ENCODE results near the gene ANK3.

Gene ANK3

GRCh38 chr10:60114765-60115586 lies 274.7 kb downstream of the ANK3 start:
- no CpG with 5 or more reads among the region's 6 CpGs for WGBS (ENCODE audit: extremely low coverage, insufficient coverage, insufficient read length)
- H2AK5ac ChIP-seq (ENCODE audit: low read length): no peak overlapping the region
- no peak overlapping the region for H3K4ac ChIP-seq (ENCODE audit: low read depth, low read length)
- no peaks in the 10 kb centered on the region for H3K79me1 ChIP-seq (ENCODE audit: low read length)
- no peak overlapping the region for H4K12ac ChIP-seq (ENCODE audit: low read depth, low read length)
- H4K91ac ChIP-seq (ENCODE audit: low read depth, low read length): no peak overlapping the region
- no peak overlapping the region for H2BK120ac ChIP-seq (ENCODE audit: insufficient read depth, low read length, poor library complexity)
- peaks cover 0 to 2% of the 10 kb centered on the region in 2 experiments for H3K4me1 ChIP-seq (ENCODE audit: control insufficient read depth in 1 of 2, insufficient read depth in 2 of 2, low read length in 2 of 2)
- H3K14ac ChIP-seq (ENCODE audit: low read length): no peak overlapping the region
- H3K23ac ChIP-seq (ENCODE audit: low read length): no peak overlapping the region
- H3K9me3 ChIP-seq (ENCODE audit: insufficient read depth, low read depth, low read length): no peaks in the 10 kb centered on the region
- peak; percentile 45 to 81 for DNase-seq
- H2AFZ ChIP-seq (ENCODE audit: insufficient read depth, low read length, poor library complexity): no peak overlapping the region
- H2BK5ac ChIP-seq (ENCODE audit: low read depth, low read length, poor library complexity): no peak overlapping the region
- no peak overlapping the region for H3K9ac ChIP-seq (ENCODE audit: low read length)
- H3K18ac ChIP-seq (ENCODE audit: low read length): no peak overlapping the region
- H3K4me3 ChIP-seq (ENCODE audit: low read depth, low read length): no peak overlapping the region
- H3K27me3 ChIP-seq (ENCODE audit: insufficient read depth, low read length): no peaks in the 10 kb centered on the region
- no peaks in the 10 kb centered on the region for H3K79me2 ChIP-seq (ENCODE audit: control insufficient read depth, insufficient read depth, low read length, poor library complexity)
- H3K36me3 ChIP-seq (ENCODE audit: control insufficient read depth in 1 of 2, insufficient read depth in 2 of 2, low read length in 2 of 2): peaks cover 0 to 2% of the 10 kb centered on the region in 2 experiments
- H3K27ac ChIP-seq (ENCODE audit: low read depth, low read length): no peak overlapping the region
- H2BK12ac ChIP-seq (ENCODE audit: low read length): no peak overlapping the region
- H3K4me2 ChIP-seq (ENCODE audit: low read length): no peak overlapping the region
- peak overlapping the region; percentile 5 for H4K8ac ChIP-seq (ENCODE audit: low read depth, low read length)

- H3K27me3 ChIP-seq (ENCODE audit: insufficient read depth, low read length): no peaks in the 10 kb centered on the region
- no peak overlapping the region for H4K8ac ChIP-seq (ENCODE audit: low read depth, low read length)
- H2AFZ ChIP-seq (ENCODE audit: insufficient read depth, low read length, poor library complexity): no peak overlapping the region
- peaks cover 0 to 2% of the 10 kb centered on the region in 2 experiments for H3K4me1 ChIP-seq (ENCODE audit: control insufficient read depth in 1 of 2, insufficient read depth in 2 of 2, low read length in 2 of 2)
- H3K79me1 ChIP-seq (ENCODE audit: low read length): no peaks in the 10 kb centered on the region
- no peak overlapping the region for H3K18ac ChIP-seq (ENCODE audit: low read length)
- H2BK120ac ChIP-seq (ENCODE audit: insufficient read depth, low read length, poor library complexity): no peak overlapping the region
- no peak overlapping the region for H3K14ac ChIP-seq (ENCODE audit: low read length)
- no peak overlapping the region for H2BK5ac ChIP-seq (ENCODE audit: low read depth, low read length, poor library complexity)
- WGBS (ENCODE audit: extremely low coverage, insufficient coverage, insufficient read length): no CpG with 5 or more reads among the region's 6 CpGs
- no peak overlapping the region for H3K27ac ChIP-seq (ENCODE audit: low read depth, low read length)
- H3K4me2 ChIP-seq (ENCODE audit: low read length): no peak overlapping the region
- no peak overlapping the region for H2AK5ac ChIP-seq (ENCODE audit: low read length)
- H3K9ac ChIP-seq (ENCODE audit: low read length): no peak overlapping the region
- no peak overlapping the region for H4K91ac ChIP-seq (ENCODE audit: low read depth, low read length)
- DNase-seq: no peak
- H3K4ac ChIP-seq (ENCODE audit: low read depth, low read length): no peak overlapping the region
- no peaks in the 10 kb centered on the region for H3K9me3 ChIP-seq (ENCODE audit: insufficient read depth, low read depth, low read length)
- no peak overlapping the region for H3K23ac ChIP-seq (ENCODE audit: low read length)
- H3K36me3 ChIP-seq (ENCODE audit: control insufficient read depth in 1 of 2, insufficient read depth in 2 of 2, low read length in 2 of 2): peaks cover 3 to 4% of the 10 kb centered on the region in 2 experiments
- no peaks in the 10 kb centered on the region for H3K79me2 ChIP-seq (ENCODE audit: control insufficient read depth, insufficient read depth, low read length, poor library complexity)
- no peak overlapping the region for H3K4me3 ChIP-seq (ENCODE audit: low read depth, low read length)
- H2BK12ac ChIP-seq (ENCODE audit: low read length): no peak overlapping the region
- no peak overlapping the region for H4K12ac ChIP-seq (ENCODE audit: low read depth, low read length)
These were observed 278.9 kb downstream of the ANK3 start for GRCh38 chr10:60110739-60111138.

DNA sequence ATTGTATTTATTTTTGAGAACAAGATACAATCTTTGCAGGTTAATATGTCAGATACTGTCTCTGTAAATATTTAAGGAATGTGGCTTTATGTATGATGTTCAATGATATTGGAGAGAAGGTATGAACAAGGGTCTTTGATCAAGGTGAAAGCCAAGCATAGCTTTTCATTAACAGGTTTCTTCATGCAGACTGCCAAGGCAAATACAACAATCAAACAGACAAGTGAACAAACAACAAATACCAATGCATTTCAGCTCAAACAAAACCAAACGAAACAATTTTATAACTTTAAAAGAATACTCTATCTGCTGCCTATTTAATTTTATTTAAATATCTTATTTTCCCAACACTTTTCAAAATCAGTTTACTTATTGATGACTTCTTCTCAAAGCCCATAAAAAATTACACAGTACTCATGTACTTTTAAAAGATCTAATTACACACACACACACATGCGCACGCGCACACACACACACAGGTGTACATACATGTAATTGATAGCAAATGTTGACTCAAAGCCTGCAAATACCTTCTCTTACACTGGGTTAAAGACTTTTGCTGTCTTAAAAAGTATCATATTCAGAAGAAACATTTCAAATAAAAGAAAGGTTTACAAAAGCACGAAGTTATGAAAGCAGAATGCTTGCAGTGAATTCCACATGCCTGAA lies 282.2 kb downstream of the ANK3 start:
- H3K27me3 ChIP-seq (ENCODE audit: insufficient read depth, low read length): no peaks in the 10 kb centered on the region
- no peak overlapping the region for H3K4me2 ChIP-seq (ENCODE audit: low read length)
- no peak overlapping the region for H3K9ac ChIP-seq (ENCODE audit: low read length)
- H3K9me3 ChIP-seq (ENCODE audit: insufficient read depth, low read depth, low read length): no peaks in the 10 kb centered on the region
- WGBS (ENCODE audit: extremely low coverage, insufficient coverage, insufficient read length): 100% methylated on average over 1 of the region's 5 CpGs
- no peak overlapping the region for H3K27ac ChIP-seq (ENCODE audit: low read depth, low read length)
- H3K18ac ChIP-seq (ENCODE audit: low read length): no peak overlapping the region
- H3K4me3 ChIP-seq (ENCODE audit: low read depth, low read length): no peak overlapping the region
- H3K4me1 ChIP-seq (ENCODE audit: control insufficient read depth in 1 of 2, insufficient read depth in 2 of 2, low read length in 2 of 2): peaks cover 0 to 2% of the 10 kb centered on the region in 2 experiments
- H3K4ac ChIP-seq (ENCODE audit: low read depth, low read length): no peak overlapping the region
- no peaks in the 10 kb centered on the region for H3K79me2 ChIP-seq (ENCODE audit: control insufficient read depth, insufficient read depth, low read length, poor library complexity)
- no peak overlapping the region for H4K91ac ChIP-seq (ENCODE audit: low read depth, low read length)
- H3K14ac ChIP-seq (ENCODE audit: low read length): no peak overlapping the region
- no peak overlapping the region for H4K12ac ChIP-seq (ENCODE audit: low read depth, low read length)
- no peak overlapping the region for H4K8ac ChIP-seq (ENCODE audit: low read depth, low read length)
- H2BK120ac ChIP-seq (ENCODE audit: insufficient read depth, low read length, poor library complexity): no peak overlapping the region
- no peak for DNase-seq
- H2AK5ac ChIP-seq (ENCODE audit: low read length): no peak overlapping the region
- H3K23ac ChIP-seq (ENCODE audit: low read length): no peak overlapping the region
- peaks cover 2 to 3% of the 10 kb centered on the region in 2 experiments for H3K36me3 ChIP-seq (ENCODE audit: control insufficient read depth in 1 of 2, insufficient read depth in 2 of 2, low read length in 2 of 2)
- no peak overlapping the region for H2BK5ac ChIP-seq (ENCODE audit: low read depth, low read length, poor library complexity)
- no peak overlapping the region for H2BK12ac ChIP-seq (ENCODE audit: low read length)
- no peaks in the 10 kb centered on the region for H3K79me1 ChIP-seq (ENCODE audit: low read length)
- no peak overlapping the region for H2AFZ ChIP-seq (ENCODE audit: insufficient read depth, low read length, poor library complexity)

DNA sequence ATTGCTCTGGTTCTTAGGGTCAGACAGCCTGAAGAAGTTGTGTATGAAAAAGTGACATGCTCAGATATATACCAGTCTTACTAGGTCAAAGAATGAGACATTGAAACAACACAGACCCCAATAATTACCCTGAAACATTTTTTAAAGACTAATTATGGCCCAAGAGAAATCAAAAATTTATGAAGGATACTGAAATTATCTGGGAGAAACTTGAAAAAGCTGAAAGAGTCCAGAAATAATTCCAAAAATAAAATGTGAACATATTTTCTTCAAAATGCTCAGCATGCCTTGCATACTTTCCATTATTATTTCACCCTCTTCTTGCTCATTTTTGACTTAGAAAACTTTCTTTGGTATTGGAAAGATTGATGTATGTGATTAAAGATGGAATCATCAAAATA lies 284.4 kb downstream of the ANK3 start:
- peak in 1 of 2 donors; percentile 19 for DNase-seq
- Histone ChIP-seq H2AFZ (ENCODE audit: insufficient read depth, low read length, poor library complexity) (no peak overlapping the region), H4K8ac (ENCODE audit: low read depth, low read length) (no peak overlapping the region), H2BK5ac (ENCODE audit: low read depth, low read length, poor library complexity) (no peak overlapping the region), H3K79me1 (ENCODE audit: low read length) (peaks cover 2% of the 10 kb centered on the region), H4K12ac (ENCODE audit: low read depth, low read length) (no peak overlapping the region), H4K91ac (ENCODE audit: low read depth, low read length) (no peak overlapping the region), H3K14ac (ENCODE audit: low read length) (no peak overlapping the region), H3K9me3 (ENCODE audit: insufficient read depth, low read depth, low read length) (no peaks in the 10 kb centered on the region), H3K4me2 (ENCODE audit: low read length) (no peak overlapping the region), H3K36me3 (ENCODE audit: control insufficient read depth in 1 of 2, insufficient read depth in 2 of 2, low read length in 2 of 2) (peaks cover 2 to 3% of the 10 kb centered on the region in 2 experiments), H3K79me2 (ENCODE audit: control insufficient read depth, insufficient read depth, low read length, poor library complexity) (no peaks in the 10 kb centered on the region), H3K27ac (ENCODE audit: low read depth, low read length) (no peak overlapping the region), H2BK12ac (ENCODE audit: low read length) (no peak overlapping the region), H3K23ac (ENCODE audit: low read length) (no peak overlapping the region), H2BK120ac (ENCODE audit: insufficient read depth, low read length, poor library complexity) (no peak overlapping the region), H3K18ac (ENCODE audit: low read length) (no peak overlapping the region), H3K27me3 (ENCODE audit: insufficient read depth, low read length) (no peaks in the 10 kb centered on the region), H3K4me1 (ENCODE audit: control insufficient read depth in 1 of 2, insufficient read depth in 2 of 2, low read length in 2 of 2) (peaks cover 0 to 2% of the 10 kb centered on the region in 2 experiments), H3K4ac (ENCODE audit: low read depth, low read length) (no peak overlapping the region), H3K9ac (ENCODE audit: low read length) (no peak overlapping the region), H3K4me3 (ENCODE audit: low read depth, low read length) (no peak overlapping the region), H2AK5ac (ENCODE audit: low read length) (no peak overlapping the region)

Data from trophoblast cell (in vitro differentiated cells and primary cell).